NCI-H460 (cell line): ENCODE data around the gene MED12L. TPM values are rescaled to one million over a fixed set of nuclear protein-coding genes. Genes with fewer than 3 reads are reported as not detected.

Experiments
- DNase-seq: peaks from one replicate; pipeline ENCODE4 v3.0.0-alpha.2; 2016; ENCODE audit warnings: low read depth; ENCODE audit errors: extremely low read depth
- total RNA-seq: library from RNA; depleted of rRNA; stranded (reverse); fragments of >200 nt; shearing (Covaris generic); gene quantifications from 2 replicates; pipeline ENCODE4 v1.2.3, GENCODE V29; 2014

The MED12L gene
- total RNA-seq, 1 experiment from 2014 or later, result 0.54 TPM

GRCh38 chr3:151087648-151088047 lies 2.2 kb downstream of the MED12L start:
- DNase-seq, result no peak

GRCh38 chr3:151091685-151092345 lies 6.4 kb downstream of the MED12L start:
- DNase-seq, result no peak

GRCh38 chr3:151093148-151093547 lies 7.7 kb downstream of the MED12L start:
- no peak for DNase-seq

- DNase-seq, result no peak
These were observed 8.4 kb downstream of the MED12L start for GRCh38 chr3:151093905-151094304.

GRCh38 chr3:151096716-151097115 lies 11.3 kb downstream of the MED12L start:
- no peak for DNase-seq

GRCh38 chr3:151100076-151100475 lies 14.6 kb downstream of the MED12L start:
- no peak for DNase-seq

- DNase-seq, result no peak
These were observed 16.0 kb downstream of the MED12L start for GRCh38 chr3:151101270-151101969.

- DNase-seq, result no peak
These were observed 20.8 kb downstream of the MED12L start for GRCh38 chr3:151106311-151106710.

- DNase-seq, result no peak
These were observed 21.7 kb downstream of the MED12L start for GRCh38 chr3:151107177-151107576.

- no peak for DNase-seq
These were observed 22.2 kb downstream of the MED12L start for GRCh38 chr3:151107701-151108100.

GRCh38 chr3:151109286-151109800 lies 23.9 kb downstream of the MED12L start:
- DNase-seq, result no peak

- DNase-seq, result no peak
These were observed 27.3 kb downstream of the MED12L start for GRCh38 chr3:151112731-151113130.

GRCh38 chr3:151113343-151113742 lies 27.9 kb downstream of the MED12L start:
- DNase-seq, result no peak

GRCh38 chr3:151117047-151117446 lies 31.6 kb downstream of the MED12L start:
- no peak for DNase-seq

- DNase-seq, result no peak
These were observed 33.7 kb downstream of the MED12L start for GRCh38 chr3:151119188-151119587.

- no peak for DNase-seq
These were observed 34.9 kb downstream of the MED12L start for GRCh38 chr3:151120409-151120808.

GRCh38 chr3:151121016-151121415 lies 35.6 kb downstream of the MED12L start:
- no peak for DNase-seq

GRCh38 chr3:151123827-151124226 lies 38.4 kb downstream of the MED12L start:
- no peak for DNase-seq

- no peak for DNase-seq
These were observed 39.0 kb downstream of the MED12L start for GRCh38 chr3:151124476-151124875.

GRCh38 chr3:151130428-151130827 lies 45.0 kb downstream of the MED12L start:
- no peak for DNase-seq

GRCh38 chr3:151133175-151133574 lies 47.7 kb downstream of the MED12L start:
- no peak for DNase-seq

GRCh38 chr3:151133917-151134450 lies 48.5 kb downstream of the MED12L start:
- DNase-seq, result no peak
